ENCODE data around the gene DDIT3. TPM values are rescaled to one million over a fixed set of nuclear protein-coding genes. Genes with fewer than 3 reads are reported as not detected.

DDIT3 gene
- total RNA-seq, 1 experiment from 2014 or later: 84.7 TPM

GRCh38 chr12:57498132-57498502 lies 22.2 kb downstream of the DDIT3 start:
- ATAC-seq (peak; percentile 49; the same call in 1 of the 2 replicates), DNase-seq (ENCODE audit: low read depth, low spot score) (no peak)
- Histone ChIP-seq H4K20me1 (ENCODE audit: insufficient read depth) (no peaks in the 10 kb centered on the region), H3K4me1 (ENCODE audit: control insufficient read depth in 1 of 2, insufficient read depth in 2 of 2, low read length in 2 of 2) (no peaks in the 10 kb centered on the region), H2AFZ (ENCODE audit: low read depth, low read length, poor library complexity, severe bottlenecking) (no peak overlapping the region), H3K79me2 (ENCODE audit: insufficient read depth, low read length) (no peaks in the 10 kb centered on the region), H3K27ac (ENCODE audit: low read depth, low read length) (no peak overlapping the region), H3K36me3 (ENCODE audit: control insufficient read depth in 1 of 2, insufficient read depth in 2 of 2, low read length in 2 of 2) (peaks cover 35 to 50% of the 10 kb centered on the region in 2 experiments), H3K9ac (ENCODE audit: low read length) (no peak overlapping the region), H3K27me3 (ENCODE audit: insufficient read depth, low read length) (no peaks in the 10 kb centered on the region), H3K4me2 (ENCODE audit: low read length) (no peak overlapping the region), H3K4me3 (replicated peaks in 1 of 2; ENCODE audit: low read depth in 1 of 2, low read length in 2 of 2) (no peak overlapping the region), H3K9me2 (ENCODE audit: insufficient read depth) (no peaks in the 10 kb centered on the region), H3K9me3 (ENCODE audit: control insufficient read depth in 1 of 2, insufficient read depth in 1 of 2, low read depth in 1 of 2, low read length in 2 of 2) (no peaks in the 10 kb centered on the region)
- intact Hi-C loops (cut with micrococcal nuclease): no loop called here
- RAD21 ChIA-PET (ENCODE audit: low non-redundant PET in 1 of 2, low total read pairs in 2 of 2, uncharacterized antibody in 2 of 2, unreplicated experiment in 2 of 2): no interaction called here
- BruUV-seq (replicated peaks): no TSS peak
- TF ChIP-seq EZH2 (IDR thresholded peaks at IDR 0.05): no peak
- TF ChIP-seq, protein P1, sequence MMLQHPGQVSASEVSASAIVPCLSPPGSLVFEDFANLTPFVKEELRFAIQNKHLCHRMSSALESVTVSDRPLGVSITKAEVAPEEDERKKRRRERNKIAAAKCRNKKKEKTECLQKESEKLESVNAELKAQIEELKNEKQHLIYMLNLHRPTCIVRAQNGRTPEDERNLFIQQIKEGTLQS (IDR thresholded peaks at IDR 0.05): no peak
- no peak for TF ChIP-seq EGR1 (IDR thresholded peaks at IDR 0.05; ENCODE audit: low read depth)
- TF ChIP-seq TCF7L2 (IDR thresholded peaks at IDR 0.05; ENCODE audit: borderline replicate concordance, extremely low read depth, insufficient read depth, insufficient read length): no peak
- TF ChIP-seq, protein P2, sequence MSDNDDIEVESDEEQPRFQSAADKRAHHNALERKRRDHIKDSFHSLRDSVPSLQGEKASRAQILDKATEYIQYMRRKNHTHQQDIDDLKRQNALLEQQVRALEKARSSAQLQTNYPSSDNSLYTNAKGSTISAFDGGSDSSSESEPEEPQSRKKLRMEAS (IDR thresholded peaks at IDR 0.05): no peak
- no peak for TF ChIP-seq EZH2phosphoT487 (IDR thresholded peaks at IDR 0.05; ENCODE audit: borderline replicate concordance)
- TF ChIP-seq ELF1 (IDR thresholded peaks at IDR 0.05; ENCODE audit: borderline replicate concordance, low read depth): no peak
- no peak for TF ChIP-seq SIN3A (IDR thresholded peaks at IDR 0.05; ENCODE audit: low read depth)
- no peak for TF ChIP-seq CBX3 (IDR thresholded peaks at IDR 0.05; ENCODE audit: low read depth)
- TF ChIP-seq SP1 (IDR thresholded peaks at IDR 0.05; ENCODE audit: low read depth): no peak
- no peak for TF ChIP-seq POLR2AphosphoS5 (IDR thresholded peaks at IDR 0.05; ENCODE audit: low read depth, low read length)
- CTCF ChIA-PET: no interaction called here
- POLR2A ChIA-PET: no interaction called here

Measured in HCT116 (cell line).